Measurements from ENCODE around the gene STK10. TPM values are rescaled to one million over a fixed set of nuclear protein-coding genes. Genes with fewer than 3 reads are reported as not detected.

The STK10 gene
- total and polyA plus RNA-seq, 2 experiments from 2014 or later, result 7.5 to 17.8 TPM

- no peak for DNase-seq (ENCODE audit: low spot score)
- Histone ChIP-seq H3K79me2 (replicated peaks; ENCODE audit: insufficient read depth) (no peaks in the 10 kb centered on the region), H3K9me2 (ENCODE audit: insufficient read depth) (no peaks in the 10 kb centered on the region), H3K27me3 (ENCODE audit: insufficient read depth) (no peaks in the 10 kb centered on the region), H3K4me1 (ENCODE audit: insufficient read depth) (no peaks in the 10 kb centered on the region), H3K4me3 (no peak overlapping the region), H4K20me1 (replicated peaks; ENCODE audit: insufficient read depth) (no peaks in the 10 kb centered on the region; the same call in 1 of the 2 replicates), H2AFZ (no peak overlapping the region), H3F3A (replicated peaks; ENCODE audit: low read depth) (no peaks in the 10 kb centered on the region), H3K27ac (ENCODE audit: low read depth) (no peak overlapping the region), H3K36me3 (ENCODE audit: insufficient read depth) (no peaks in the 10 kb centered on the region; the same call in 1 of the 2 replicates), H3K4me2 (no peak overlapping the region)
- TF ChIP-seq JUNB (IDR thresholded peaks at IDR 0.05; ENCODE audit: unreplicated experiment), result no peak
- no peak for TF ChIP-seq ZNF331 (CRISPR knock-in tag; IDR thresholded peaks at IDR 0.05; ENCODE audit: low read depth)
- TF ChIP-seq EZH2 (IDR thresholded peaks at IDR 0.05; ENCODE audit: low read depth, unreplicated experiment), result no peak
- Mint-ChIP-seq H3K4me3 (no peak overlapping the region), H3K4me1 (no peaks in the 10 kb centered on the region), H3K27me3 (ENCODE audit: insufficient read depth, low read depth, poor library complexity) (peaks cover 10% of the 10 kb centered on the region), H3K36me3 (ENCODE audit: low read depth) (peaks cover 35% of the 10 kb centered on the region), H3K9me3 (peaks cover 4% of the 10 kb centered on the region), H3K27ac (no peak overlapping the region)
- ATAC-seq, result no peak
These were observed 132.0 kb downstream of the STK10 start for GRCh38 chr5:172055996-172056395.

GRCh38 chr5:172055421-172055820 is 132.6 kb downstream of the STK10 start:
- no peak overlapping the region for H3K4me3 ChIP-seq
- DNase-seq (ENCODE audit: low spot score), result no peak
- H3K4me2 ChIP-seq, result no peak overlapping the region
- no peaks in the 10 kb centered on the region for H3K79me2 ChIP-seq (replicated peaks; ENCODE audit: insufficient read depth)
- H2AFZ ChIP-seq, result no peak overlapping the region
- no peaks in the 10 kb centered on the region for H3K9me2 ChIP-seq (ENCODE audit: insufficient read depth)
- peaks cover 33% of the 10 kb centered on the region for H3K36me3 Mint-ChIP-seq (ENCODE audit: low read depth)
- no peak overlapping the region for H3K4me3 Mint-ChIP-seq
- no peak for ATAC-seq
- no peaks in the 10 kb centered on the region for H3K4me1 Mint-ChIP-seq
- H4K20me1 ChIP-seq (replicated peaks; ENCODE audit: insufficient read depth), result no peaks in the 10 kb centered on the region; the same call in 1 of the 2 replicates
- peaks cover 4% of the 10 kb centered on the region for H3K9me3 Mint-ChIP-seq
- H3K27me3 Mint-ChIP-seq (ENCODE audit: insufficient read depth, low read depth, poor library complexity), result peaks cover 10% of the 10 kb centered on the region
- no peaks in the 10 kb centered on the region for H3F3A ChIP-seq (replicated peaks; ENCODE audit: low read depth)
- H3K27ac ChIP-seq (ENCODE audit: low read depth), result no peak overlapping the region
- no peaks in the 10 kb centered on the region; the same call in 1 of the 2 replicates for H3K36me3 ChIP-seq (ENCODE audit: insufficient read depth)
- H3K27ac Mint-ChIP-seq, result no peak overlapping the region; the same call in 1 of the 2 replicates
- H3K4me1 ChIP-seq (ENCODE audit: insufficient read depth), result no peaks in the 10 kb centered on the region
- no peaks in the 10 kb centered on the region for H3K27me3 ChIP-seq (ENCODE audit: insufficient read depth)
- TF ChIP-seq POLR2AphosphoS5 (IDR thresholded peaks at IDR 0.05; ENCODE audit: low read depth) (no peak), NANOG (IDR thresholded peaks at IDR 0.05; ENCODE audit: borderline replicate concordance) (no peak), STAT1 (IDR thresholded peaks at IDR 0.05; ENCODE audit: unreplicated experiment) (no peak), ETS1 (IDR thresholded peaks at IDR 0.05) (no peak), ZNF114 (CRISPR knock-in tag; IDR thresholded peaks at IDR 0.05) (no peak), CREB1 (CRISPR knock-in tag; IDR thresholded peaks at IDR 0.05; ENCODE audit: low read depth) (no peak), EZH2 (IDR thresholded peaks at IDR 0.05; ENCODE audit: low read depth, unreplicated experiment) (no peak), EZH2phosphoT487 (IDR thresholded peaks at IDR 0.05; ENCODE audit: unreplicated experiment) (no peak), JUNB (IDR thresholded peaks at IDR 0.05; ENCODE audit: unreplicated experiment) (no peak), ZNF462 (CRISPR knock-in tag; IDR thresholded peaks at IDR 0.05) (no peak), ZNF331 (CRISPR knock-in tag; IDR thresholded peaks at IDR 0.05; ENCODE audit: low read depth) (no peak), REST (IDR thresholded peaks at IDR 0.05; ENCODE audit: unreplicated experiment) (no peak)
